Colon (tissue), 2 donors: ENCODE results near the gene CCDC187.

Source experiments
- FAIRE-seq: peaks from 2 replicates; lab custom pipeline; 2012; peaks lifted over from hg19 to GRCh38; lab: Jason Lieb, UNC
- donor health status: control.
- donor health status: control.

Gene CCDC187

DNA sequence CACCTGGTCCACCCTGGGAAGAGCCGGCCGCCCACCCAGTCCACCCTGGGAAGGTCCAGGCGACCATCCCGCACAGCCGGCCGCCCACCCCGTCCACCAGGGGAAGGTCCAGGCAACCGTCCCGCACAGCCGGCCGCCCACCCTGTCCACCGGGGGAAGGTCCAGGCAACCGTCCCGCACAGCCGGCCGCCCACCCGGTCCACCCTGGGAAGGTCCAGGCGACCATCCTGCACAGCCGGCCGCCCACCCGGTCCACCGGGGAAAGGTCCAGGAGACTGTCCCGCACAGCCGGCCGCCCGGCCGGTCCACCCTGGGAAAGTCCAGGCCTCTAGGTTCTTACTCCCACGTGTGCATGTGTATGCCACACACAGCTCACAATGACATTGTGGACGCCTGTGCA, 51.6 kb downstream of the CCDC187 start:
- no peak for FAIRE-seq

DNA sequence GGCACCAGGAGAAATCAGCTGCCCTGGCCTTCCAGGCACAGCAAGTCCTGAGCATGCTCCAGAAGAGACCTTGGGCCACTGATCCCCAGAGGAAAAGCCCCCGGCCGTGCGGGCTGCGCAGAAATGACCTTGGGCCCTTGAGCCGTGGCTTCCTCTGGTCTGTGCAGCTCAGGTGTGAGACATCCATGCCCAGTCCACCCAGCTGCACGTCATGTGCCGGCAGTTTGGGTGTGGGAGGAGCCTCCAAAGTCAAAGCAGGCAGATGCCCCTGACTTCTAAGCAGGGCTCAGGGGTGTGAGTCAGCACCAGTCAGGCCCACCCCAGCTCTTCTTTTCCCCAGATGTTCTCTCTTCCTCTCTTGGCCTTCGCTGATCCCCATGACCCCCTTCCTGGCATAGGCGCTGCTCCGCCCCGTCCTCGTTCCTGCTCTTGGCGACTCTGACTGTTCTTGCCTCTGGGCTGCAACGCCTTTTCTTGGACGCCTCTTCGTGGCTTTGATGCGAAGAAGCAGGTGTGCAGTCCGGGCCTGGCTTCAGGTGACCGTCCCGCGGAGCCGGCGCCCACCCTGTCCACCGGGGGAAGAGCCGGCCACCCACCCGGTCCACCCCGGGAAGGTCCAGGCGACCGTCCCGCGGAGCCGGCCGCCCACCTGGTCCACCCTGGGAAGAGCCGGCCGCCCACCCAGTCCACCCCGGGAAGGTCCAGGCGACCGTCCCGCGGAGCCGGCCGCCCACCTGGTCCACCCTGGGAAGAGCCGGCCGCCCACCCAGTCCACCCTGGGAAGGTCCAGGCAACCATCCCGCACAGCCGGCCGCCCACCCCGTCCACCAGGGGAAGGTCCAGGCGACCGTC, 52.4 kb downstream of the CCDC187 start:
- no peak for FAIRE-seq

DNA sequence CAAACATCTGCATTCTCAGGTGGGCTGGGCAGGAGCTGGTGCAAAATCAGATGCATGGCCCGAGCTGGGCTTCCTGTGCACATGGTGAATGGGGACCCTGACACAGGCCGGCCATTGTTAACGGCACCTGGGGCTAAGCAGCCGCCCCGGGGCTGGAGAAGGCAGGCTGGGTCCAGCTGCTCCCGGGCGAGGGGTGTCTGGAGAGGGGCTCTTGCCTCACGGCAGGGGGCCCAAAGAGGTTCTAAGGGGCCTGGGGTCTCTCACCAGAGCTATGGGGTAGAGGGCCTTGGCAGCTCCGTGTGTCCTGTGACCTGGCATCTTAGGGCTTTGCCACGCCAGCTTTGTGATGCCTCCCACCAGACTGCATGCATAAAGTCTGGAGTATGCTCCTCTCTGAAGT, 53.2 kb downstream of the CCDC187 start:
- no peak for FAIRE-seq

DNA sequence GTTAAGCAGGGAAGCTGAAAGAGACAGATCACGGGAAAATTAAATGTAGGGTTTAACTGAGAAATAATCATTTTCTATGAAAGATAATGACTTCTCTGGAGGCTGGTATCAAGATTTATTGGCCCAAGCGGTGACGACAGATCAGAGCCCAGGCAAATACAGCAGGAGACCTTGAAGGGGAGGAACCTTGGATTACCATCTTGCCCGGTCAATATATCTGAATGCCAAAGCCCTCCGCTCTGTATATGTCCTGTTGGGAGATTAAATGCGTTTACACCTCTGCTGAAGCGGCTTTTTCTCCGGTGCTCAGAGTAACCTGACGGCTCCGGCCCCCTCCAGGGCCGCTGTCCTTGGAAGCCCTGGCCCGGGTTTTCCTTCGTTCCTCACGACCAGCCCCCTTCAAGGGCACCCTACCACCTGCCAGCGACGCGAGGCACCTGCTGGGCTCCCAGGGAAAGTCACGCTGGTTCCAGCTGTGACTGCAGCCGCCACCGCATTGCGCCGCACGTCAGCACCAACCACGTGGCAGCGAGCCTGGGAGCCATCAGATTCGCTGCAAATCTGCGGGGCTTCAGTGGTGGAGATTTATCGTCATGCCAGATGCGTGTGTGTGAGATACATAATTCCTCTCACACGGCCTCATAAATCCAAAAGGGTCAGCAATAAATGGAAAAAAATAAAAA, 53.9 kb downstream of the CCDC187 start:
- no peak for FAIRE-seq

DNA sequence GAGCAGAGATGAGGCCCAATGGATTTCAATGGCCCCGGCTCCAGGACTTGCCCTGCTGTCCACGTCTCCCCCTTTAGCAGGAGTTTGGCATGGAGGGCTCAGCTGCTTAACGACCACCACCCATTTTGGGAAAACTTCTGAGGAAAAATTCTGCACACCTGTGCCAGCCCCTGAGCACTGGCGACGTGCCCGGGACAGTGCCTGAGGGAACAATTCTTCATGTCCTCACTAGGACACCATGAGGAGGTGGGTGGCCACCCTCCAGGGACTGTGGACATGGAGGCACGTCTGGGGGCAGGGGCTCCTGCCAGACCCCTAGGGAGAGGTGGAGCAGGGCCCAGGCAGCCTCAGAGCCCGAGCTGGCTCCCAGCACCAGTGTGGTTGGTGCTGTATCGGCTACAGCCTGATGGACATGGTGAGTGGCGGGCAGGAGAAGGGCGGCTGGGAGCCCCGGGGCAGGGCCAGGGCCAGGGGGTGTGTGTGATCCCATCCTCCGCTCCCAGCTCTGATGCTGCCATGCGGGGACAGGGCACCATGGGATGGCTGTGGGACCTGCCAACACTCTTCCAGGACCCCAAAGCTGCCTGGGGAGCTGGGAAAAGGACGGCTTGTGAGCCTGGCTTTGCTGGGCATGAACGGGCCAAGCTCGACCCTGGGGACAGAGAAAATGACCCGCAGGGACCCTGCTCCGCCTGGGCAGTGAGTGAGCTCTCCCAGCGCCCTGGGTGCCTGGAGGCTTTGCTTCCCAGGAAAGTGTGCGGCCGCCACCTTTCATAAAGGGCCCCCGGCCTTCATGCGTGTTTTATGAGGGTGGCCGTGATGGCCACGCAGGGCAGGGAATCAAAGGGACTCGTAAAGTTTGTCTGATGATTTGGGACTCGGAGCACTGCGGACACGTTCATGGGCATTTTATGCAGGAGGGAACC, 54.7 kb downstream of the CCDC187 start:
- no peak for FAIRE-seq

DNA sequence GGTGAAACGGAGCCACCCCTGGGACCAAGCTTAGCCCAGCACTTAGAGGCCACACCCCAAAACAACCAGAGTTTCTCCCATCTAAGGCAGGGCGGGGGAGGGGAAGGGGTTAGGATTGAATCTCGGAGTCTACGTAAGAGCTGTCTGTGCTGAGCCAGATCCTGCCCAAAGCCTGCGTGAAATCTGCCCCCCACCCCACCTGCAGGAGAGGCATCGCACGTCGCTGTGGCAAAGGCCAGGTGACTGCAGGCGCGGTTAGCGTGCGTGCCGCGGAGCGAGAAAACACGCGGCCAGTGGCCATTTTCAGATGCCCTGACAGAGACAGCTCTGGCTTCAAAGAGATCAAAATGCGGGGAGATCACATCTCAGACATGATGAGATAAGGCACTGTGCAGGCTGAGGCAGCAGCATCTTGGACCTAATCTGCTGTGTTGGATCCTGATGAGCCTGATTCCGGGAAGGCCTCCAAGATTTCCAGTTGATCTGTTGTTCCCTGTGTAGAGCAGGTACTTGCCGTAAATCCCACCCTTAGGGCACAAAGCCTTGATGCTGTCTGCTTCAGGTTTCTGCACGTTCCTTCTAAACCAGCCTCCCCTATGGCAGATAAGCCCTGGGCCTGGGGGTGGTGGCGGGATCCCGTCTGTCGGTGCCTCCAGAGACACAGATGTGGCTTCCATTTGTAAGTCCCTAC, 55.8 kb downstream of the CCDC187 start:
- FAIRE-seq = no peak

DNA sequence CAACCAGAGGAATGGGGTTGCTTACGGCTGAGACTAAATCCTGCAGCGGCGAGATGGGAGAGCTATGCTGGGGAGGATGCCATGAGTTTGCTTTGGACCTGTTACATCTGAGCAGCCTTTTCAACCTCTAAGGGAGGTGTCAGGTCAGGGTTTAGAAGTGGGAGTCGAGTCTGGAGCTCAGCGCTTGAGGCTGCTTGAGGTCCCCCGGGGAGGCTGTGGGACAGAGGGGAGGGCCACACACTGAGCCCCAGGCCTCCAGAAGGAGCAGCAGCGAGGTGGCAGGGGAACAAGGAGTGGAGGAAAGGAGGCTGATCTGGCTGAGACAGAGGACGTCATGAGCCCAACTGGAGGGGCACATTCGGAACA, 56.4 kb downstream of the CCDC187 start:
- FAIRE-seq = no peak

DNA sequence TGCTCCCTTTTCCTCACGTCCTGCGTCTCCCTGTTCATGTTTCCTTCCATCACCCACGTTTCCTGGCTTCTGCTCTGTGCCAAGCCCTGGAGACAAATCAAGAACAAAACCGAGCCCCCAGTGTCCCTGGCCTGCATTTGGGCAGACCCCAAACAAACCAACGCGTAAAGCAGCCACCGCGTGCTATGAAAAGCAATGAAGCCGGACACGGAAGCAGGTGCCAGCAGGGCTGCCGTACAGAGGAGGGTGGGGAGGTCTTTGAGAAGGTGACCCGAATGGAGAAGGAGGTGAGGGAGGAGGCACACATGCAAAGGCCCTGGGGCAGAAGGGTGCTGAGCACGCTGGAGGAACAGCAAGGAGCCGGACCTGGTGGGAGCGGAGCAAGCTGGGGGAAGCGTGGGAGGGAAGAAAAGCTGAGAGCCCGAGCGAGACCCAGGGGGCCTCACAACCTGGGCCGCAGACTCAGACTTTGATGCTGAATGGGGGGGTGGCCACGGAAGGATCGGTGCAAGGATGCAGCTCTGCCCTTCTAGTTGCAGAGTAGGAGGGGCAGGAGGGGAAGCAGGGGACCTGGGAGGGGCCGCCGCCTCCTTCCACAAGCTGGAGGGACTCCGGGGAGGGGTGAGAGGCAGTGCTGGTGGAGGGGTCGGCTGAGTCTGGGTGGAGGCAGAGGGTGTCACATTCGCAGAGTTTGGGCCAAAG, 56.9 kb downstream of the CCDC187 start:
- no peak for FAIRE-seq

DNA sequence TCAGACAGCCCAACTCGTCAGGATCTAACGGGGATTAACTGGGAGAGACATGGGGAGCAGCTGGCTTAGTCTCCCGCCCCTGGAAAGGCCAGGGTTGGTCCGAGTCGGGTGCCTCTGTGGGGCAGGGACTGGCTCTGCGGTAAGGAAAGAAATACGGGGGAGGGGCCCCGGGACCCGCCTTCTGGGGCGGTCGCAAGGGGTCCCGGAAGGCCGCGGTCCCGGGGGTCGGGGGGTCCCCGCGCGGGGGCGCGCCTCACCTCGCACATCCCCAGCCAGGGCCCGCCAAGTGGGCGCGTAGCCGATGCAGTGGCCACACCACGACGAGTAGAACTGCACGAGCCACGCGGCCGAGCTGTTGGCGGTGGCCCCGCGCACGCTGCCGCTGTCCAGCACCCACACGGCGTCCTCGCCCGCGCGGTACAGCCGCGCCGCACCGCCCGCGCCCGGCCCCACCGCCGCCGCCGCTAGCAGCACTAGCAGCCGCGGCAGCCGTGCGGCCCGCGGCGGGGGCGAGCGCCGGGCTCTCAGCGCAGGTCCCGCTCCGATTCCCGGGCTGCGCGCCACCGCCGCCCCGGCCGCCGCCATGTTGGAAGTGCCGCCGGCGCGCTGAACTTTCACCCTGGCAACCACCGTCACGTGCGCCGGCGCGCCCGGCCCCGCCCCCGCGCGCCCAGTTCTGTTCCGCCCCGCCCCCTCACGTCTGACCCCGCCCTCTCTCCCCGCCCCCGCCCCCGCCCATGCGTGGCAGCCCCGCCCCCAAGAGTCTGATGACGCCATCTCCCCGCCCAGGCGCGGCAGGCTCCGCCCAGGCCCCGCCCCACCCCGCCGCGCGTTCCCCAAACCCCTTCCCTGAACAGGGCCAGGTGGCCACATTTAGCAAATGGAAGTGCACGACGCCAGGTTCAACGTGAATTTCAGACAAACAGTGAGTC, 58.4 kb downstream of the CCDC187 start, which contains the start of gene QSOX2:
Gene QSOX2, minus strand, starts transcription at position 594 of the 932 bp plus-strand sequence. Its CDS starts 9 bp downstream, at position 585.
- no peak for FAIRE-seq

DNA sequence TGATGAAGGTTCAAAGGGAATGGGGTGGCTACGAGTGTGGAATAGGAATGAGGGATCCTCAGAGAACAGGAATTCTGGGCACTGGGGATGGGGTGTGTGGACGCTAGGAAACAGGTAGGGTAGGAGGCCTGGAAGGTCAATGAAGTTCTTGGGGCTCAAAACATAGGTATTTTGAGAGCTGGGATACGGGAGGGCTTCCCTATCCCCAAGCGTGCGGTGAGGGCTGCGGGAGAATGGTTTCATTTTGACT, 59.0 kb downstream of the CCDC187 start:
- FAIRE-seq = no peak

DNA sequence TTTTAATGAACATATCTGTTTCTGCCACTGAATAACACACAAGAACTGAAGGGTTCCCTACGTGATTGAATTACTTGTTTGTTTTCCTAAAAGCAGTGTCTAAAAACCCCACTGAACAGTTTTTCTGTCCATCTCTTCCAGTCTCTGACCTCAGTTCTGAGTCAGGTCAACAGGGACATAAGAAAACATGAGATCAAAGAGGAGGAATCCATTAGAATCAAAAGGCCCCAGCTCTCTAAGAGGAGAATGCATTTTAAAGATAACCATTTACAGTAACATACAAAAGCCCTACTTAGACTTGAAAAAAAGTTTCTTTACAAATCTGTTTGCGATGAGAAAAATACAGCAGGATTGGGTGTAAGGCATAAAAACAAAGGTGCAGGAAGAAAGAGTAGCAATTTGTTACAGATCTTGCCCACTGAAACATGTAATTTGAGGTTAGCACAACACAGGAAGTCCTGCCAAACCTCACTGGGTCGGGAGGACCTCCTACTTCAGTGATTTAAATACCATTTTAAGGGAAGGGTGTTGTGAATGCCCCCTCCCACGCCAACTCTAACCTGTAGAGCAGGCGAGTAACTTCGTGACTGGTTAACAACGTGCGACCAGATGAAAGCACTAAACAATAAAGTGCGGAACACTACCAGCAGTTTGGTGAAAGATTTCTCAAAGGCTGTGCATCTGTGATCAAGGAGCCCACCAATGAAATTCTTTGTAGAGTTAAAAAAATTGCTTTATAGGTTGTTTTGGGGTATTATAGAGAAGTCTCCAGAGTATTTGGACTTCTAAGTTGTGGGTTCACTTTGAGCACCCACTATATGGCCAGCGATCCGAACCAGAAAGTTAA, 59.5 kb downstream of the CCDC187 start:
- FAIRE-seq = no peak

DNA sequence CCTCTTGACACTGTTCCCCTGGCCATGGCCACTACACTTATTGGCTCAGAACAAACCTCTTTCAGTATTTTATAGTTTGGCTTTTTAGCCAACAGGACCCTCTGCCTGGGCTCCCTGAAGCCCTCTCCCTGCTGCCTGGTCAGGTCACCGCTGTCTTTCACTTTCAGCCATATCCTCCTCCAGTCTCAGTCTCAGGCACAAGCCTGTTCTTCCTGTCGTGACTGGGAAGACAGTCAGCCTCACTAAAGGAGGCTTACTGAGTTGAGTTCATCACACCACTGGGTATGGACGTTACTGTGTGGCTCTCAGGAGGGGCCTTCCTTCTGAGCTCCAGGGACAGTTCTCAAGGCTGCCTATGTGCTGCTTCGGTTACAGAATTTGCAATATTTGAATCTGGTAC, 60.3 kb downstream of the CCDC187 start:
- FAIRE-seq = no peak

DNA sequence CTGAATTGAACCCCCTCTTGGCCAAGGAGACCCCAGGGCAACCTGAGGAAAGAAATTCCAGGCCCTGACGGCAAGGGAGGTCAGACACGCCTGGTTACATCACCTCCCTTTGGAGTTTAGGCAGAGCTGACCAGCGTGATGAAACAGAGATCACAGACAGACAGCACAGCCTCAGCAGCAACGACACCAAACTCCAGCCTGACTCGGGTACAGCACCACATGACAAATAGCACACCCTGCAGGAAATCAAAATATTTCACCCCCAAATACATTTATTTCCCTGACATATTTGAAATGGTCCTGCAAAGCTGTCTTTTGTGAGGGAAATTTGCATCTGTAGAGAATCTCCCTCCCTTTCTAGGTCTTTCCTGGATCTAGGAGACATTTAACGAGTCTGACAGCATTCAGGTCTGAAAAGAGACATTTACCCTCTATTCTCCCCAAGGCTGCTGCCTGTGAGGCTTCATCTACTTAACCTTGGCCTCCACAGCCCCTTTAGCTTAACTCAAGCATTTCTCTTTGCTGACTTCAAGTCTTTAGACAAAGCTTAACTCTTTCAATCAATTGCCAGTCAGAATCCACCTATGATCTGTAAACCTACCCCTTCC, 60.9 kb downstream of the CCDC187 start:
- no peak for FAIRE-seq

DNA sequence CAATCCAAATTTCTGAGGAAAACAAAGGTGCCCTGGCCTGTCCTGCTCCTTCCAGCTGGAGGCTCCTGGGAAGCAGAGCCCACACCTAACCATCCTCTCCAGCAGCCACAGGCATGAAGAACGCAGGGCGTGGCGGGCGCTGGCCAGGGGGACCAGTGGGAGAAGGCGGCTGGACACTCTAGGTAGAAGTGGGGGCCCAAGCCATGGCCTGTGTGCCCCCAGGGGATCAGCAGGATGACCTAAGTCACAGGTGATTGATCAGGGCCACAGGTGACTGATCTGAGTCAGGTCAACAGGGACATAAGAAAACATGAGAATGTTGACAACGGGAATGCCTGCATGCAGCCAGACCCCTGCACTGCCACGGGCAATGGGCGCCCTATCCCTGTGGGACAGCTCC, 61.6 kb downstream of the CCDC187 start:
- FAIRE-seq = no peak

DNA sequence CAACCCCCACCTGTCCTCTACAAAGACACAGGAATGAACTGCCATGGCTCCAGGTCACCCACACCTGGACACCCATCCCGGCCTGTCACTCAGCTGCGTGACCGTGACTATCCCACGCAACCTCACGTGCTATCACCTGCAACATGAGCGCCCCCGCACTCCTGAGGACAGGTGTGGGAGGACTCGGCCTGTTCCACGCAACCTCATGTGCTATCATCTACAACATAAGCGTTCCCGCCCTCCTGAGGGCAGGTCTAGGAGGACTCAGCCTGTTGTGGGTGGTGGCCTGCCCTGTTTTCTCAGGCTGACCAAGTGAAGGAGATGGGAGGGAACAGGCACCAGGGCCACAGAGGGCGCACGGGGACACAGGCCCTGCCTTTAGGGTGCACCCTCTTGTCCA, 62.4 kb downstream of the CCDC187 start:
- FAIRE-seq = no peak

DNA sequence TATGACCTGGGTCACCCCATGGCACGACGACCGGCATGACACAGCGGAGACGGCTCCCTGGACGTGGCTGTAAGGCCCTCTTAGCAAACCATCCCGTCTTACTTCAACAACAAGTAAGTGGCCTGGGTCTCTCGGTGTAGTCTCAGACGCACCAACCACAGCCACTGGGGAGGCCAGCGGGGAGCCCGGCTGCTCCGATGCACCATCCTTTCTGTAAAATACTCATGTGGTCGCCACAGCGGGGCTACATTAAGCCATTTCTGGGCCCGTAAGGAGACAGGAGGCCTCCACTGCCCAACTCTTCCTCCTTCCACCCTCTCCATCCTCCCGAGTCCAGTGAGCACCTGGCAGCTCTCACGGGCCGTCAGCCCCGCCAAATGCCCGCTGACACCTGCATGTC, 63.0 kb downstream of the CCDC187 start:
- no peak for FAIRE-seq

DNA sequence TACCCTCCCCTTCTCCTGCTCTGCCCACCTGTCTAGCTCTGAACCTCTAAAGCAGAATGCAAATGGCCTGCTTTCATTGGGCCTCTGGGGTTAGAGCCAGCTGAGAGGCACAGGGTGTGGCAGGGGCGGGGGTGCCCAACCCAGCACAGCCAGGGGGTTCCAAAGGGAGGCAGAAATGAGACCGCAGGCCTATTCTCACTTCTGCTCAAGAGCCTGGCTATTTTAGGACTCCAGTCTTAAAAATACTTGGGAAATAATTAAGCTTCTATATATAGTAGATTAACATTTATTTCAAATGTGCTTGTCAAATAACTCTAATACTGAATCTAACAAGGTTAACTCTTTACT, 63.9 kb downstream of the CCDC187 start:
- no peak for FAIRE-seq

DNA sequence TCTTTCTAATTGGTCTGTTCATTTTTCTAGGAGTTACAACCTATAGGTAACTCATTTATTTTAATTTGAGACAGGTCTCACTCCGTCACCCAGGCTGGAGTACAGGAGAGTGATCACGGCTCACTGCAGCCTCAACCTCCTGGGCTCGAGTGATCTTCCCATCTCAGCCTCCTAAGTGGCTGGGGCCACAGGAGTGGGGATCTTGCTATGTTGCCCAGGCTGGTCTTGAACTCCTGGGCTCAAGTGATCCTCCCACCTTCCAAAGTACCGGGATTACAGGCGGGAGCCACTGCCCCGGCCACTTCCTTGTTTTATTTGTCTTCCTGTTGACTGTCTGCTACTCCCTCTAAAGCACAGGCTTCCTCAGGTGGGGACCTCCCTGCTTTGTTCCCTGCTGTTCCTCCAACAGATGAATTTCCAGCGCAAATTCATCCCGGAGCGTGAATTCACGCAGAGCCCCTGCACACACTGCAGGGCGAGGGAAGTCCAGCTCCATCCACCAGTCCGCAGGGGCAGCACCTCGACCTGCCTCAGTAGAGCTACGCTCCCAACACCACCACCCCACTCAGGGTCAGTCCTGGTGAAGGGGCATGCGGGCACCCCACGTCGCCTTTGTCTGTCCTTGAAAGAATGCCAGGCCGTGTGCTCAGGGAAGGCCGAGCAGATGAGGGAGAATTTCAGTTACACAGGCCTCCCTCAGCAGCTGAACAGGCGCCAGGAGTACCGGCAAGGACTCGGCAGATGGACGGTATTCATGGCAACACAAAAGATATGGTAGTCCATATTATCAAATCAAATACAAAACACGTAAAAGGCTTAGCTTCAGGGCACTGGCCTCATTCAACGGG, 64.5 kb downstream of the CCDC187 start:
- FAIRE-seq = no peak
